Right hindlimb (tissue), 1 donor: Measurements from ENCODE around the gene EPS8.

Experiments used
- DNase-seq: peaks from one replicate; pipeline ENCODE4 v3.0.0-alpha.2; 2018

The EPS8 gene

DNA sequence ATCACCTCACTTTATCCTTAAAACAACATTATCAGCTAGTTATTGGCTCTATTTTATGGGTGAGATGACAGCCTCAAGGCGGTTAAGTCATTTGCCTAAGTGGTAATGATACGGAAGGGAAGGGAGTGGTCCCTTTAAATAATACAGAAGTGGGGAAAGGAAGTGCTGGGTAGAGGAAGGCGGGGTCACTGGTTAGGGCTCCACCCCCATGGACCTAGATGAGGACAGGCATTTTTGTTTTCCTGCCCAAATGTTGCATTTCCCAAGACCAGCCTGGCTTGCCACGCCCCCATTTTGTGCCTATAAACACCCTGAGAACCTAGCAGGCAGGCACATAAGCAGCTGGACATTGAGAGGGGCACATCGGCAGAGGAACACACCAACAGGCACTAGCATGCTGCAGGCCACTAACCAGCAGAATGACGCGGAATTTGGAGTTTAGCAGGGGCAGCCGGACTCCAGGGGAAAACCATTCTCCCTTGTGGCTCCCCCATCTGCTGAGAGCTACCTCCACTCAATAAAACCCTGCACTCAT, 100.9 kb downstream of the EPS8 start:
- no peak for DNase-seq

DNA sequence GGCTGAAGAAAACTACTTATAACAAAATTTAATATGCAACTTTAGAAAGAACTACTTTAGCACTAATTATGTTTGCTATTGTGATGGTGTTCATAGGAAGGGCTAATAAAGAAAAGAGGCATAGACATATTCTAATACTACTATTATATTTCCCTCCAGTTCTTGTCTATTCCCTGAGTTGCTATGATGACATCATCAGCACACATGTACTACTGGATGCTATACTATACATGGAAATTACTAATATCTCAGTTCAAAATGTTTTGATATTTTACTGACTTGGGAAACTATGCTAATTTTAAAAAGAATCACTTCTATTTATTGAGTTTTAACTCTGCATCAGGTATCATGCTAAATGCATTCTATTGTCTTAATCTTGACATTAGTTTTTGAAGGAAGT, 101.6 kb downstream of the EPS8 start:
- no peak for DNase-seq

DNA sequence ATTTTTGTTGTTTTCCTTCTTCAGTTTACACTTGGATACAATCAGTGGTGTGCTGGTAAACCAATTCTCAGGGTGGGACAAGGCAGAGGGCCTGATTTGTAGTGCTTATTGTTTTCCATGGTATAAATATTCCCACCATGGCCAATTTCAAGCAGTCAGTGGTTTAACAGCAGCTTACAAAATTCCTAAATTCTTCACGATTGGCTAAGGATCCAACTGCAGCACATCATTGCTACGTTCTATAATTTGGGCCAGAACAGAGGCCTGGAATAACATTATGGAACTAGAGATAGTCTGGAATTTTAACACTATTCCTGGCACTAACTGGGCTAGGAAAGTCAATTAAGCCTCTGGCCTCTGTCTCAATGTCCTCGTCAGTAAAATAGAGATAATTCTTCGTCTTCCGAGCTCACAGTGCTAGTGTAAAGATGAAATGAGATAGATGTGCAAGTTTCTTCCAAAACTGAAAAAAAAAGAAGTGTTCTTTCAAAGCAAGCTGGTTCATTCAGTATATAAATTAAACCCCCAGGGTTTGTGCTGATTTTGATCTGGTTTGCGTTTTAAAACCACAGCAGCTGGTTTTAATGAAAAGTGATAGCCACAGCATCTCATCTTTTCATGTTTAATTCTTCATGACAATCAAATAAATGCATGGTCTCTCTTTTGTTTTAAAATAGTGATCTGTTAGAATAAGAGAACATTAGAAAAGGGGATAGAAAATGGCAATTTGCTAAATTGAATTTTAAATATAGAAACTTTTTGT, 104.1 kb downstream of the EPS8 start:
- DNase-seq: no peak

DNA sequence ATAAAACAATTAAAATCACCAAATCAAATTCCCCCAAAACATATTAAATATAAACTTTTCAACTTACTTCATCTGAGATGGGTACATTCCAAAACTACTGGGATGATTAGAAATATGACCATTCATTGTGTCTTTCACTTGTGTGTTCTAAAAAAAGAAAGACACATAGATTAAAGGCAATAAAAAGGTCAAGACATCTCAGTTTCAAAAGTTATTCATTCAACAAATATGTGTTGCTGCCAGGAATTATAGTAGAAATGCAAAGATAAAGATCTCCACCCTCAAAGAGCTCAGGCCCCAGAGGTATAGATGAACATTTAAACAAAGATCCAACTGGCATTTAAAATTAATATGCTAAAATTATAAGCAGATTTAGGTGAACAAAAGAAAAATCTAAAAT, 106.4 kb downstream of the EPS8 start:
- DNase-seq: no peak

DNA sequence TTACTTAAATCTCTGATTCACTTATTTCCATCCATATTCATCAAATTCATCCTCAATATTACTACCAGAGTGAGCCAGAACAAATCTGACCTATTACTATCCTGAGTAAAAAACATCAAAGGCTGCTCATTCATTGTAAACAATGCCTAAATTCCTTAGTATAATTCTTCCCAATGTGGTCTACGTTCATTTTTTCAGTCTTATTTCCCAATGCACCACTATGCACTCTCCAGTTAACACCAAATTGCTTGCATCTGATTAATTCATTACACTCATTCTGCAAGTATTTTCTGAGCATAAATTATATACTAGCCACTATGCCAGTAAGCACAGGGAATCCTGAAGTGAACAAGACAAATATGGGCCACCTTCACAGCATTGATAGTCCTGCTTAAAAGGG, 110.0 kb downstream of the EPS8 start:
- DNase-seq: no peak

DNA sequence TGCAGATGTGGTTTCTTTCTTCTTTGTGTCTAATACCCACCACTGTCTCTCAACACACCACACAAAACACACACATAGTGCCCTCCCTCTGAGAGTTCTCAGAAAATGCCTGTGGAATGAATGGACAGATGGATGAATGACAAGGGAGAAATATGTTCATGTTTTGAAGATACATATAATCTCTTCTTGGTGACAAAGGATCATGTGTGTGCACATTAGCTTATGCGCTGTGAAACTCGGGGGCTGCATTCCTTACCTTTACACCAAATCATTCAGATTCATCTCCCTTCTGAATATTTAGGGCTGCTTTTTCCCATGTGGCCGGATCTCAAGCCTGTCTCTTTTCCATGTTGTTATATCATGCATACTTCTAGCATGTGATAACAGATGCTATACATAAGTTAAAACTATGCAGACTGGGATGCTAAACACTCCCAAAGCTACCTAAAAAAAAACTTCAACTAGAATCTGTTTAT, 111.4 kb downstream of the EPS8 start:
- no peak for DNase-seq

DNA sequence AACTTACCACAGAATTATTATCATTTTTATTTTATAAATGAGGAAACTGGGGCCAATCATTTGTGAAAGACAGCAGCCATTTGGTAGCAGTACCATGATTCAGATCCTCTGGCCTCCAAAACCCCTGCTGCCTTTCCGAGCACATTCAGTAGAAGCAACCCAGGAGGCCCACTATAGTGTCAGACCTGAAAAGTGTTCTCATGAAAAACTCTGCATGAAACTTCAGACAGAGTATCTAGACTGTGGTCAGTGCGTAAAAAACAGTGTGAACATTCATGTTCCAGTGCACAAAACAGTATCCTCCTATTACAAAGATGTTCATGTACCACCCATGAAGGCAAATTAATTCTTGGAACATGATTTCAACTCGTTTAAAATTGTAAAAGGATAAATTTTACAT, 112.0 kb downstream of the EPS8 start:
- DNase-seq: no peak

DNA sequence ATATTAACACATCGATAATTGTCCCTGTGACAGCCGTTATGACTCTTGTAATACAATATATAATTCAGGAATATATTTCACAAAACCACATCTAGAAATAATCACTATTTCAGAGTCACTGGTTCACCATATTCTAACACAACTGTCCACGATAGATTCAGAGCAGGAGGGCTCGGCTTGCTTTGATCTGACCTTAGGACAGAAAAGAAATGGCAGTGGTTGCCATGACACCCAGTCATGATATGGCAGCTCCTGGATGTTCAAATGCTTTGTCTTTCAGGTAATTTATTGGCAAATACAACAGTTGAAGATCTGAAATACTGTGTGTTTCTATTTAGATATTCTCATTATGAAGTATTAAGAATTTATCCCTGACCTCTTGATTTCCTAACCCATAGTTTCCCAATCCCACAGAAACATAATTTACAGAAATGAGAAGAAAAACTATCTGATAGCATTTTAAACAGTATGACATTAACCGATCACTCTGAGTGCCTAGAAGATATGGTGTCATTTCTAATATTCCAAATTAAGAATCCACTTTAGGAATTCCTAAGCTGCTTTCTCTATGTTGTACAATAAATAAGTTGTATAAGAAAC, 116.4 kb downstream of the EPS8 start:
- DNase-seq: no peak

DNA sequence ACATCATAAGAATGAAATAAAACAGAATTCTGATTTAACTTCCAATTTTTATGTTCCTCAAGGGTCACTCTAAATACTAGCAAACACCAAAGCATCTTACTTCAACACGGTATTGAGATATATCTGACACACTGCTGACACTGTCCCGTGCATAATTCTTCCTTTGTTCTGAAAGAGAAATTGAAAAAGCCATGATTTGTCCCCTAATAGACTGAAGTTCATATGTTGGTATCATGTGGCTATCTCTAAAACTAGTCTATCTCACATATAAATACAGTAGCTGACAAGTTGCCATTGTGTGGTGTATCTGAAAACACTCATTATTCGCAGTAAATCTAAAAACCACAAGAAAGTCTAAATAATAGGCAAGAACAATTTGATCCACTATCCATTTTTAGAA, 118.4 kb downstream of the EPS8 start:
- DNase-seq: no peak

DNA sequence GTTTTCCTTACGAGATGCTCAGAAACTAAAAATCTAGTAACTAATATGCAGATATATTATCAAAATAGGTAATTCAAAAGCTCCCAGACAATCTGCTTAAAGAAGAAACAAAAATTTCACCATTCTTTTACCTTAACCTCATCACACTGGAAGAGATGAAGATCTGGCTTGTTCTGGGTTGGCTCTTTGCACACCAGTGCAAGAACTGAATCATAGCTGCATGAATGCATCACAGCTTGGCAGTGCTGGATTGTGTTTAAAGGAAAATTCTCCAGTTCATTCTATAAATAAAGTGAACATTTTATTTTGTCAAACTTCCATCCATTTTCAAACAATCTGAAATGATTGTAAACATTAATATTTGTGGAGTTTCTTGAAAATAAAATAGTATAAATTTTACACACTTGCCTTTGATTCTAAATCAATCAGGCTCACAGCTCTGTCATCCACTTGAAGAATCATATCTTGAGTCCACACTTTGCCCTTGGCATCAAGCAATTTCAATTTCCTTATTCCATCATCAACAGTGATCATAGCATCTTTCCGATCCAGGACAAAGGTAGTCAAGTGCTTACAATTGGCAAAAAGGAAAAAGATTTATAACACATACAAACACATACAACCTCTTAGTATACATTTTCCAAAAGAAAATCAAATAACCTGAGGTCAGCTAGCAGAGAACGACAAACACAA, 119.8 kb downstream of the EPS8 start:
- no peak for DNase-seq

DNA sequence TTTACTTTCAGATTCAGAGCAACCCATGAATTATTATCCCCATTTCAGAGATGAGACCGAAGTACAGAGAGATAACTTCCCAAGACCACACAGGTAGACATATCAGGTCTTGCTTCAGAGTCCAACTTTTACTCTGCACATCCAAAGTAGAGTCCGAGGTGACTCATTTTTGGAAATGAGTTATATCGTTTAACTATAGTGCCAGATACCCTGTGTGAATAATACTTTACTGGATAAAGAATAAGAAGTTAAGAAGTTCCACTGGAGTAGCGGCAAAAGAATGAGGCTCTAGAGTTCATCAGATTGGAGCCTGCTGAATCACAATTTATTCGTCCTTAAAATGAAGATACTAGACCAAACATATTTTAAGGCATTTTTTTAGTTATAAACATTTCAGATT, 124.7 kb downstream of the EPS8 start:
- no peak for DNase-seq

DNA sequence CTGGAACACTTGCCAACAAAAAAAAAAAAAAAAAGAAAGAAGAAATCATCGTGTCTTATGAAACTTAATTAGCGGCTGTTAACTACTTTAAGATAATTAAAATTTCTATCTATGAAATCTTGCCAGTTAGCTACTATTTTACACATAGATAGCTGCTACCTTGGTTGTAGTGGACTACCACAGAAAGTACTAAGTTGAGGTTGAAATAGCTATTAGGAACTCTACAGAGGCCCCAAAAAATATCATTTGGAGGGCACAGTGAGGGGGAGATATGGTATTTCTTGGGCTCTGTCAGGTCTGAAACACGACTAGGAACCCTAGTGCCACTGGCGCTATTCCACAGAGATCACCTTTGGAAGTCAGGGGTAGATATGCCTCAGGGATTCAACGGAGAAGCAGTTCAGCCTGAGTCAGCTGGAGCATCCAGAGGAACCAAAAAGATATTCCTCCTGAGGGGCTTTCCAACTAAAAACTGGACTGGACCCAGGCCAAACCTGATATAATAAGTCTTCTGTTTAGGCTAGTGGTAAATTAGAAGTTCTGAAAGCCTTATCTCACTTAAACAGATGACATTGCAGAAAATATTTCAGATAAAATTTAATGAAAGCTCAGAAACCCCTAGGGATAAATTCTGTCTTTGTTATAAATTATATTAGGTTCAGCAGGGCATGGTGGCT, 126.1 kb downstream of the EPS8 start:
- DNase-seq: no peak

DNA sequence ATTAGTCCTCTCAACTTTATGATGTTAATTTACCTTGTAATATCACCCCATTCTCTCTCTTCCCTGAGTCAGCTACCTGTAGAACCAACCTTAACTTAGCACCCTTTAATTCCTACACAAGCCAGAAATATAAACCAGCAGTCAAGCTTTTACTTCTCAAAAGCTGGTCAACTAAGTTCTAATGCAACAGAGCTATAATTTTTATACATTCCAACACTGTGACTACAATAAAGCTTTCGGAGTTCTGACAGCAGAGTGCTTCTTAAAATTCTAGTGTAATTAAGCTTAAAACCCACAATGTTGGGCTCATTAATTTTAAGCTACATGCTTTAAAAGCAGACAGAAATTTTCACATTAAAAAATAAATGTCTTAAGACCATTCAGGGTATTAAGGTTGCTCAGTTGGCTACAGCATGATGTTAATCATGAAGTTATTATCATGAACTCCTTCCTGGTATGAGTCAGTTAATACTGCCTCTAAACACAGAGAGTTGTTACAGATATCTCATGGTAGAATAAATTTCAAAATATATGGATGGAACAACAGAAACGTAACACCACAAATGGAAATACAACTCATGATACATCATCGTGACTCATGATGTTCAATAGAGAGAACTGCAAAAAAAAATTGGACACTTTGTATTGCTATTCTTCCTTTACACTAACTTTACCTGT, 126.7 kb downstream of the EPS8 start:
- no peak for DNase-seq

DNA sequence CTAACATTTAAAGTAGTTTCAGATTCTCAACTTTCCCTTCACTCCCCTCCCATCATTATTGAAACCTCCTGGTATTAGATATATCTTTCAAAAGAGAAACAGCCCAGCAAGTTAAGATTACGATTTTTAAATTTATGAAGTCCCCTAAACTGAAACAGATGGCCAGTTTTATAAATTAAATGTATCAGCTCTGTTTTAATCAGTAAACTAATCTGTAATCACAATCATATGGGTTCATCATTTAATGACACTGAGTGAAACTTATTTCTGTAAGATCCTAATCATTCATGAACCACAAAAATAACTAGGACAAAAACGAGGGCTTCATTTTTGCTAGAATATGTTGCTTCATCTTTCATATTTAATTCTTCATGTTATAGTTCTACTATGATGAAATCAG, 137.8 kb downstream of the EPS8 start:
- DNase-seq: no peak

DNA sequence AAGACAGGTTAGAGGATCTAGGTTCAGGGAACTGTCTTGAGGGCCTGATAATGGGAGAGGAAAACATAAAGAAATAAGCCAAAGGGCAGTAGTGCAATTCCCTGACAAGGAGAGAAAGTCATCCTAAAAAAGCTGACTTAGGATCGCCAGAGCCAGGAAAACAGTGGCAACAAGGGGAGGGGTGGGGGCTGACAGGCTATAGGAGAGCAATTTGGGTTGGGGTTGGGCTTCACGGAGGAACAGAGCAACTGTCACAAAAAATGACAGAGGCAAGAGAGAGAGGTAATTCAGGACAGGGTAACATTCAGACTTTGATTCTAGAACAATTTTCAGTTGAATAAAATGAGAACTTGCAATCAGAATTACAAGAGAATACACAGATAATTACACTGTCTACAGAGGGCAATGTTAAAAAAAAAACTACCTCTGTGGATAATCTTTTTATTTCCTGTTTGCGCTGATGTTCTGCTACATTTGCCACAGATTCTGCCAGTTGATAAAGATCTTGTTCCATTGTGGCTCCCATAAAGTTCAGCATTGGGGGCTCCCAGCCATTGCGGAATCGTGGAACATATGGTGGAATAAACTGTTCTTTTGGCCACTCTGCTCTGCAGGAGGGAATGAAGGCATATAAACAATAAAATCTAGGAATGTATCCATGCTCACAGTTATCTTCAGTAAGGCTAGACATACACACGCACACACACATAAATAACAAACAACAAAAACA, 138.6 kb downstream of the EPS8 start:
- no peak for DNase-seq

DNA sequence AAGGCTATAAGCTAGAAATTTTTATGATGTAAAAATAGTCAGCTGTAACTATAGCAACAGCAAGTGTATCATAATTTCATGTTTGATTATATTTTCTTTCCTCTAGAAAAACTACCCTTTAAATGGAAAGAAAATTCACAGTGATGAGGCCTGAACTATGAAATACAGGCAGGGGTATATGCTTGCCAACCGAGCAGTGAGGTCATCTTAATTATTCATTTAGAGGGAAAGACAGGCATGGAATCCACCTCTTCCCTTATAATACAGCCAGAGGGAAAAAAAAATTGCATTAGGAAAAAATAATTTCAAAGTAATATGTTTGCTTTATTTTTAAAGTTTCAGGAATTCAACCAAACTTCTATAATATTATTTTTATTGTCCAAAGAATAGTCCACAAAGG, 139.8 kb downstream of the EPS8 start:
- DNase-seq: no peak

DNA sequence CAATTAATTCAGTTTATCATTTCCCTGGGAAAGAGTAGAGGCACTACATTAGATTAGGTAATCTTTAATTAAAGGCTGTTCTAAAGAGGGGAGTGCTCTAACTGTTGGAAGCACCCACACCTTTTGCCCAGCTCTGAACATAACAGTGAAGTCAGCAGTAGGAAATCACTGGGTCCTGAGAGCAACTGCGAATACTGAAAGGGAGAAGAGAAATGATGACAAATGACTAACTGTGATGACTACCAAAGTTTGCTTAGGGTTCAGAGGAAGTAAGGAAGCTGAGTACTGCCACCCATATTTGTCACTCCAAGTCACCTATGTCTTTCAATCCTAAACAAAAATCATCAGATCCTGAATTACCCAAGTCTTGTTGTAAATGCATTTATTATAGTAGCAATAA, 140.6 kb downstream of the EPS8 start:
- no peak for DNase-seq

DNA sequence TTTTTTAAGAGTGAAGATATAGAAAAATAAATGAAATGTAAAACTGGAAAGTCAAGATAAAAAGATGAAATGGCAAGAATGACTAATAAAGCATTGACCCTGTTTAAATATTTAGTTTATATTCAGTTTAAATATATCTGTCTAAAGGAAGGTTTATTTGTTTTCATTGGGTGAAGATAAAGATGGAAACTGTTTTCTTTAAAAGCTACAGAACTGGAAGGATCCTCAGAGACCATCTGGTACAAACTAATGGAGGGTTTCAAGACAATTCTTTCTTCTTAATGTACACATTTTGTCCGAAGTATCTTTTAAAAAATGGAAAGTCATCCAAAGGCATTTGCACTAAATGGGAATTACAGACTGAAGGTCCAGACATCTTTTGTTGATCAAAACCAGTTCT, 142.6 kb downstream of the EPS8 start:
- DNase-seq: no peak

DNA sequence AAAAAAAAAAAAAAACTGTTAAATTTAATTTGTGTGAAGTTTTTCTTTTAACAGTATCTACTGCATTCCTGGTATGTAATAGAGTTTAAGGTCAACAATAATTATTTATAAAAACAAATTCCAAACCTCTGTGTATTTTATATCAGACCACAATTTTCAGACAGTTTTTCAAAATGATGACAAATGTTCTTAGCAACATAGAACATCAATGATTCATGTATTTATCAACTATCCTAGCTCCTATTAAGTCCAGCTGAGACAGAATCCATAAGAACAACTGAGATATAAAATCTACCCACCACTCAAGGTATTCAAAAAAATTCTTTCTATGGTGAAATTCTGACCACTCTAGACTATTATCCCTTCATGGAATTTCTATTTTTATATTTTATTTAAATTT, 144.5 kb downstream of the EPS8 start:
- DNase-seq: no peak

DNA sequence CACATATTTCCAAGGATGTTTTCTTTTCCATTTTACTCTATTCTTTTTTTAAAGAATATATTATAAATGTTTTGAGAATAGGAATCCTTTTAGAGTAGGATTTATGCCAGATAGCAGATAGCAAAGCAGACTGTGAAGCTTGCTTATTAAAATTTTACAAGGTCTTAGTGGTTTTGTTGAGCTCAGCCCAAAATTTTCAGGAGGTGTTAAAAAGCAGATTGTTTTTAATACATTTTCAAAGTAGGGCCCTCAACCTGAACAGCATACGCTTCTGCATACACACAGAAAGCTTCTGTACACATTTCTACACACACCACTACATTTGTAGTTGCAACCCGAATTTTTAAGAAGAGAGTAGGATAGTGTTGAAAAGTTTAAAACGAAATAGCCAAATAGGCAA, 151.0 kb downstream of the EPS8 start:
- DNase-seq: no peak

DNA sequence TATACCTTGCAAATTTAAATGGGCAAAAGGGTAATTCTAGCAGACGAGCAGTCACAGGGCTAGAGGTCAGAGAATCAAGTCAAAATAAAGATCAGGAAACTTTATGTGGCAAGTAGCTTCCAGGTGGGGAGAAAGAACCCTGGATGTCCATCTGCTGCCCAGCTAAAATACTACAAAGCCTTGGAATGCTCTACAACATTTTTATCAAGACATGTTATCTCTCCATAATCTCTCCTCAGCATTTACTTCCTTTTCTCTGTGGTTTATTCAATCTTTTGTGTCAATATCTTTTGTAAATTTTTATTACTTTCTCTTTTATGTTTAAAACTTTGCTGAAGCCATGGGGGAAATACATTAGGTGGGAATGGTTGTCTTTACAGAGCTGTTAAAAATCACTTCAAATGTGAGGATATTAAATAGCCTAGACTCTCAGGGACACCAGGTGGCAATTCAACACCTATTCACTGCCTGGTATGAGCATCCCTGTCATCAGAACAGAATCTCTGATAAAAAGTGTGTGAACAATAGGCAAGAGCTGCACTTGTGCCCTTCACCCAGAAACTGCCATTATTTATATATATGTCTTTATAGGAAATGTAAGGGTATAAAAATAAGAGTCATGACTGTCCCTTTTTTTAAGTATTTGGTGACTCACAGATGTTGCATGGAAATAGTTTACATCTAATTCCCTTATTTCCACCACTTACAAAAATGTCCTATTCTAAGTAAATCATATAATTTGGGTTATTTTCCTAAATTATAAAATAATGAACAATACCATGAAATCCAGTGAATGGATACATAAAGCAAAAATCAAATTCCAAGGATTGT, 152.9 kb downstream of the EPS8 start:
- no peak for DNase-seq
